WTC11 (cell line): ENCODE results near the gene ANKRD29. TPM values are rescaled to one million over a fixed set of nuclear protein-coding genes. Genes with fewer than 3 reads are reported as not detected.
A peak's percentile ranks its signal among the peaks of the same experiment; 100 is the strongest.

Experiments
- ATAC-seq: fragments of 200-7000 bp; cut with Tn5 transposase; 2 replicates; pipeline ENCODE4 v1.10.0; 2021; ENCODE audit warnings: mild to moderate bottlenecking, moderate library complexity
- CTCF ChIA-PET: fragments of 300-600 bp; sonication (Branson Sonifier 250); formaldehyde crosslinking; loops from one replicate; lab custom pipeline; 2021; ENCODE audit warnings: antibody characterized with exemption; lab: Charles Lee
- POLR2A ChIA-PET: fragments of 350-600 bp; sonication (Branson Sonifier 250); formaldehyde crosslinking; loops from one replicate; lab custom pipeline; 2021; ENCODE audit warnings: antibody characterized with exemption; lab: Charles Lee
- DNase-seq: peaks from one replicate; pipeline ENCODE4 v3.0.0; 2021; ENCODE audit warnings: low spot score
- H3K27ac Mint-ChIP-seq: 2 replicates; pipeline ENCODE4 v1.8.0; 2021; ENCODE audit warnings: mixed read lengths
- H3K27me3 Mint-ChIP-seq: 2 replicates; pipeline ENCODE4 v1.8.0; 2021; ENCODE audit warnings: low read depth, mild to moderate bottlenecking, moderate library complexity, mixed read lengths
- H3K36me3 Mint-ChIP-seq: 2 replicates; pipeline ENCODE4 v1.8.0; 2021; ENCODE audit warnings: mixed read lengths
- H3K4me1 Mint-ChIP-seq: 2 replicates; pipeline ENCODE4 v1.8.0; 2022; ENCODE audit warnings: mixed read lengths
- H3K4me3 Mint-ChIP-seq: 2 replicates; pipeline ENCODE4 v1.8.0; 2021; ENCODE audit warnings: mild to moderate bottlenecking, moderate library complexity, mixed read lengths
- H3K9me3 Mint-ChIP-seq: 2 replicates; pipeline ENCODE4 v1.8.0; 2021; ENCODE audit warnings: mixed read lengths
- CBFB ChIP-seq: sonication (generic); formaldehyde crosslinking; IDR thresholded peaks from 2 replicates; pipeline ENCODE4 v1.8.1; 2022; ENCODE audit warnings: mild to moderate bottlenecking, low read depth, missing genetic modification reagents
- FOXP1 ChIP-seq: sonication (generic); formaldehyde crosslinking; IDR thresholded peaks from 2 replicates; pipeline ENCODE4 v1.8.0; 2022; ENCODE audit warnings: missing genetic modification reagents, mild to moderate bottlenecking, moderate library complexity, borderline replicate concordance
- GABPB1 ChIP-seq: sonication (generic); formaldehyde crosslinking; IDR thresholded peaks from 2 replicates; pipeline ENCODE4 v1.8.1; 2023; ENCODE audit warnings: mild to moderate bottlenecking, missing genetic modification reagents
- IRF2 ChIP-seq: sonication (generic); formaldehyde crosslinking; IDR thresholded peaks from 2 replicates; pipeline ENCODE4 v1.8.0; 2022; ENCODE audit warnings: low read depth, missing genetic modification reagents, borderline replicate concordance
- JUN ChIP-seq: sonication (generic); formaldehyde crosslinking; IDR thresholded peaks from 2 replicates; pipeline ENCODE4 v1.8.0; 2023; ENCODE audit warnings: mild to moderate bottlenecking, missing genetic modification reagents
- MXD4 ChIP-seq: fragments of 250-450 bp; sonication (Bioruptor Pico); IDR thresholded peaks from 2 replicates; pipeline ENCODE4 v1.8.0; 2021; ENCODE audit warnings: mild to moderate bottlenecking, moderate library complexity, borderline replicate concordance
- NFATC4 ChIP-seq: fragments of 250-450 bp; sonication (Bioruptor Pico); IDR thresholded peaks from 2 replicates; pipeline ENCODE4 v1.9.0; 2021; ENCODE audit warnings: mild to moderate bottlenecking
- NR1H2 ChIP-seq: sonication (generic); formaldehyde crosslinking; IDR thresholded peaks from 2 replicates; pipeline ENCODE4 v1.9.0; 2021; ENCODE audit warnings: mild to moderate bottlenecking, moderate library complexity, missing genetic modification reagents
- NR2C2 ChIP-seq: sonication (generic); formaldehyde crosslinking; IDR thresholded peaks from 2 replicates; pipeline ENCODE4 v1.8.0; 2022; ENCODE audit warnings: mild to moderate bottlenecking, missing genetic modification reagents
- SMAD4 ChIP-seq: sonication (generic); formaldehyde crosslinking; IDR thresholded peaks from 2 replicates; pipeline ENCODE4 v1.8.0; 2022; ENCODE audit warnings: mild to moderate bottlenecking, missing genetic modification reagents
- TEAD4 ChIP-seq: sonication (generic); formaldehyde crosslinking; IDR thresholded peaks from 2 replicates; pipeline ENCODE4 v1.8.0; 2022; ENCODE audit warnings: mild to moderate bottlenecking, missing genetic modification reagents
- ZNF121 ChIP-seq: sonication (generic); formaldehyde crosslinking; IDR thresholded peaks from 2 replicates; pipeline ENCODE4 v1.8.0; 2023; ENCODE audit warnings: missing genetic modification reagents
- ZNF416 ChIP-seq: fragments of 250-450 bp; sonication (Bioruptor Pico); IDR thresholded peaks from 2 replicates; pipeline ENCODE4 v1.9.0; 2021; ENCODE audit warnings: mild to moderate bottlenecking, inconsistent platforms
- ZNF423 ChIP-seq: fragments of 250-450 bp; sonication (Bioruptor Pico); IDR thresholded peaks from 2 replicates; pipeline ENCODE4 v2.1.2; 2022; ENCODE audit warnings: mild to moderate bottlenecking, moderate library complexity
- total RNA-seq: library from RNA; stranded (reverse); gene quantifications from 3 replicates; pipeline ENCODE4 v1.2.3, GENCODE V29; 2021
- TF ChIP-seq, protein P1 (sequence below): fragments of 250-450 bp; sonication (Bioruptor Pico); conservative IDR thresholded peaks from 2 replicates; pipeline ENCODE4 v1.9.0; 2021; ENCODE audit warnings: mild to moderate bottlenecking
- TF ChIP-seq, protein P2 (sequence below): fragments of 250-450 bp; sonication (Bioruptor Pico); IDR thresholded peaks from 2 replicates; pipeline ENCODE4 v1.9.0; 2021; ENCODE audit warnings: moderate library complexity, mild to moderate bottlenecking, inconsistent platforms, borderline replicate concordance
- TF ChIP-seq, protein P3 (sequence below): sonication (generic); formaldehyde crosslinking; IDR thresholded peaks from 2 replicates; pipeline ENCODE4 v1.8.0; 2023; ENCODE audit warnings: mild to moderate bottlenecking, missing genetic modification reagents
- TF ChIP-seq, protein P4 (sequence below): fragments of 250-450 bp; sonication (Bioruptor Pico); IDR thresholded peaks from 2 replicates; pipeline ENCODE4 v1.9.0; 2021; ENCODE audit warnings: mild to moderate bottlenecking
- TF ChIP-seq, protein P5 (sequence below): sonication (generic); formaldehyde crosslinking; IDR thresholded peaks from 2 replicates; pipeline ENCODE4 v1.8.1; 2022; ENCODE audit warnings: mild to moderate bottlenecking, missing genetic modification reagents, moderate library complexity, borderline replicate concordance

Gene ANKRD29
- total RNA-seq, 1 experiment from 2014 or later: 4.9 TPM

DNA sequence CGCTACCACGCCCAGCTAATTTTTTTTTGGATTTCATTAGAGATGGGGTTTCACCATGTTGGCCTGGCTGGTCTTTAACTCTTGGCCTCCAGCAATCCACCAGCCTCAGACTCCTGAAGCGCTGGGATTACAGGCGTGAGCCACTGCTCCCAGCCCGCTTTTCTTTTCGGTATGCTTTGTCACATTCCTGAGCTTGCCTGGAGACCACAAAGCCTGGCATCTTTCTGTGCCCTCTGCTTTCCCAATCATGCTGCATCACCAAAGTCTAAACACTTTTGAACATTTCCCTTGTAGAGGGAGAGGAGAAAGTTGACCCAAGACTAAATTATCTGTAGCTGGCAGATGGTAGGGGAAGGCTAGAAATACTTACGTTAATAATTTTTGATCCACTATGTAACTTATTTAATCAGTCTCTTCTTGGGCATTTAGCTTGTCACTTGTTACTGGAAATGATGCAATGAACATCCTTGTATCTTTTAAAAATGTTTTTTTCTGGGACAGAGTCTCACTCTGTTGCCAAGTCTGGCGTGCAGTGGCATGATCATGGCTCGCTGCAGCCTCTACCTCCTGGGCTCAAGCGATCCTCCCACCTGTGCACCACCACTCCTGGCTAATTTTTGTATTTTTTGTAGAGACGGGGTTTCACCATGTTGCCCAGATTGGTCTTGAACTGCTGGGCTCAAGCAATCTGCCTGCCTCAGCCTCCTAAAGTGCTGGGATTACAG, 73.7 kb downstream of the ANKRD29 start:
- CTCF ChIA-PET: interaction anchor here (0.6 to 1.2 kb wide), 3 partner anchors 8 to 330 kb away, joined by 3 to 5 read pairs (median 3); no protein-coding TSS in a partner anchor

DNA sequence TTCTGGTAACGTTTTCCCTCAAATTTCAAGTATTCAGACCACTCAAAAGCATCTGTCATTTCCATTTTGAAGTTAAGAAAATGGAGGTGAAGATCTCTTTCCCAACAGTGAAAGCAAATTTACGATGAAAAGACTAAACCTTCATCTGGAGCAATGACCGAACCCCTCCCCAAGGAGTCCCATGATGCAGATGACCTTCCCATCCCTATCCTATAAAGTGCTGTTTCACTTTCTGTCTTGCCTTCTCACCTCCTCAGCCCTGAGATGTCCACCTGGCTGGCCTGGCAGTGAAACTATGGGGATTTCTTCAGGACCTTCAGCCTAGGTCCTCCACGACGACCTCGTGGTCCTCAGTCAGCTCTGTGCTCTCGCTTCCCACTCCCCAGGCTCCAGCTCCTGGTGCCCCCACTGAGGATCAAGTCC, 75.5 kb downstream of the ANKRD29 start:
- TF ChIP-seq, protein P1, sequence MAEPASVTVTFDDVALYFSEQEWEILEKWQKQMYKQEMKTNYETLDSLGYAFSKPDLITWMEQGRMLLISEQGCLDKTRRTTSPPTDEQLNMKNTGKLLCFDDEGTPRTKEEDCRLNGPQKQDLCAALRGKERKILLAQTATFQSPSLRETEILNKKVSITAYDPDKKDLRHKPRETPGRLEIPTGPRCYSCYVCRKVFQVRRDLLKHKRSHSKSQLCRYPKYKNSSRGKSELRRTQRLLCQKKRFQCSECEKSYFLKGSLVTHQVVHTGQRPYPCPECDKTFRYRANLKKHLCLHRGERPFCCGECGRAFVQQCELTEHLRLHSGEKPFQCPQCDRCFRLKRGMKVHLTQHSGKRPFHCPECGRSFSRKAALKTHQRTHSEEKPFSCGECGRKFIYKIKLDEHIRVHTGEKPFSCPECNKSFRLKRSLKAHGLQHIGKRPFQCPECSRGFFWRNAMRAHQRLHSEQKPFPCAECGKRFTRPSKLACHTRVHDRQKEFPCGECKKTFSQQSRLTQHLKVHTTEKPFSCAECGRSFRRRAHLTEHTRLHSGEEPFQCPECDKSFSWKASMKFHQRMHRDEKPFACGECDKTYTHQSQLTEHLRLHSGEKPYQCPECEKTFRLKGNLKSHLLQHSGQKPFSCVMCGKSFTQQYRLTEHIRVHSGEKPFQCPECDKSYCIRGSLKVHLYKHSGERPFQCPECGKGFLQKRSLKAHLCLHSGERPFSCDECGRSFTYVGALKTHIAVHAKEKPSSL (CRISPR knock-in tag): no peak
- no peak for TF ChIP-seq IRF2
- TF ChIP-seq GABPB1 (CRISPR knock-in tag): no peak
- no peak for TF ChIP-seq ZNF423
- no peak for TF ChIP-seq MXD4
- no peak for TF ChIP-seq ZNF121 (CRISPR knock-in tag)
- TF ChIP-seq, protein P2, sequence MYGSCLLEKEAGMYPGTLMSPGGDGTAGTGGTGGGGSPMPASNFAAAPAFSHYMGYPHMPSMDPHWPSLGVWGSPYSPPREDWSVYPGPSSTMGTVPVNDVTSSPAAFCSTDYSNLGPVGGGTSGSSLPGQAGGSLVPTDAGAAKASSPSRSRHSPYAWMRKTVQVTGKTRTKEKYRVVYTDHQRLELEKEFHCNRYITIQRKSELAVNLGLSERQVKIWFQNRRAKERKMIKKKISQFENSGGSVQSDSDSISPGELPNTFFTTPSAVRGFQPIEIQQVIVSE (CRISPR knock-in tag): no peak
- TF ChIP-seq TEAD4 (CRISPR knock-in tag): no peak
- TF ChIP-seq NR1H2 (CRISPR knock-in tag): no peak
- no peak for TF ChIP-seq JUN (CRISPR knock-in tag)
- no peak for DNase-seq
- H3K4me1 Mint-ChIP-seq: peaks cover 17% of the 10 kb centered on the region
- H3K9me3 Mint-ChIP-seq: no peaks in the 10 kb centered on the region
- no peak for ATAC-seq
- H3K36me3 Mint-ChIP-seq: no peaks in the 10 kb centered on the region
- peak overlapping the region; percentile 93 for H3K4me3 Mint-ChIP-seq
- H3K27ac Mint-ChIP-seq: no peak overlapping the region; the same call in 1 of the 2 replicates
- ChIA-PET POLR2A (no interaction called here), CTCF (interaction anchor here (1.1 to 1.8 kb wide), 3 partner anchors 27 to 72 kb away, joined by 3 to 5 read pairs (median 4); no protein-coding TSS in a partner anchor)
- H3K27me3 Mint-ChIP-seq: no peaks in the 10 kb centered on the region

More for the DNA sequence above, 73.7 kb downstream of the ANKRD29 start:
- Mint-ChIP-seq H3K27ac (no peak overlapping the region), H3K4me1 (peaks cover 13% of the 10 kb centered on the region), H3K27me3 (no peaks in the 10 kb centered on the region), H3K9me3 (no peaks in the 10 kb centered on the region), H3K4me3 (no peak overlapping the region), H3K36me3 (no peaks in the 10 kb centered on the region)
- TF ChIP-seq, protein P3, sequence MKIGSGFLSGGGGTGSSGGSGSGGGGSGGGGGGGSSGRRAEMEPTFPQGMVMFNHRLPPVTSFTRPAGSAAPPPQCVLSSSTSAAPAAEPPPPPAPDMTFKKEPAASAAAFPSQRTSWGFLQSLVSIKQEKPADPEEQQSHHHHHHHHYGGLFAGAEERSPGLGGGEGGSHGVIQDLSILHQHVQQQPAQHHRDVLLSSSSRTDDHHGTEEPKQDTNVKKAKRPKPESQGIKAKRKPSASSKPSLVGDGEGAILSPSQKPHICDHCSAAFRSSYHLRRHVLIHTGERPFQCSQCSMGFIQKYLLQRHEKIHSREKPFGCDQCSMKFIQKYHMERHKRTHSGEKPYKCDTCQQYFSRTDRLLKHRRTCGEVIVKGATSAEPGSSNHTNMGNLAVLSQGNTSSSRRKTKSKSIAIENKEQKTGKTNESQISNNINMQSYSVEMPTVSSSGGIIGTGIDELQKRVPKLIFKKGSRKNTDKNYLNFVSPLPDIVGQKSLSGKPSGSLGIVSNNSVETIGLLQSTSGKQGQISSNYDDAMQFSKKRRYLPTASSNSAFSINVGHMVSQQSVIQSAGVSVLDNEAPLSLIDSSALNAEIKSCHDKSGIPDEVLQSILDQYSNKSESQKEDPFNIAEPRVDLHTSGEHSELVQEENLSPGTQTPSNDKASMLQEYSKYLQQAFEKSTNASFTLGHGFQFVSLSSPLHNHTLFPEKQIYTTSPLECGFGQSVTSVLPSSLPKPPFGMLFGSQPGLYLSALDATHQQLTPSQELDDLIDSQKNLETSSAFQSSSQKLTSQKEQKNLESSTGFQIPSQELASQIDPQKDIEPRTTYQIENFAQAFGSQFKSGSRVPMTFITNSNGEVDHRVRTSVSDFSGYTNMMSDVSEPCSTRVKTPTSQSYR (CRISPR knock-in tag): no peak
- TF ChIP-seq SMAD4 (CRISPR knock-in tag) (no peak), NR2C2 (CRISPR knock-in tag) (no peak), NFATC4 (CRISPR knock-in tag) (no peak), FOXP1 (no peak), ZNF416 (CRISPR knock-in tag) (no peak), ZNF423 (no peak), MXD4 (no peak), CBFB (CRISPR knock-in tag) (no peak)
- TF ChIP-seq, protein P4, sequence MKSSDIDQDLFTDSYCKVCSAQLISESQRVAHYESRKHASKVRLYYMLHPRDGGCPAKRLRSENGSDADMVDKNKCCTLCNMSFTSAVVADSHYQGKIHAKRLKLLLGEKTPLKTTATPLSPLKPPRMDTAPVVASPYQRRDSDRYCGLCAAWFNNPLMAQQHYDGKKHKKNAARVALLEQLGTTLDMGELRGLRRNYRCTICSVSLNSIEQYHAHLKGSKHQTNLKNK (CRISPR knock-in tag): no peak
- TF ChIP-seq, protein P5, sequence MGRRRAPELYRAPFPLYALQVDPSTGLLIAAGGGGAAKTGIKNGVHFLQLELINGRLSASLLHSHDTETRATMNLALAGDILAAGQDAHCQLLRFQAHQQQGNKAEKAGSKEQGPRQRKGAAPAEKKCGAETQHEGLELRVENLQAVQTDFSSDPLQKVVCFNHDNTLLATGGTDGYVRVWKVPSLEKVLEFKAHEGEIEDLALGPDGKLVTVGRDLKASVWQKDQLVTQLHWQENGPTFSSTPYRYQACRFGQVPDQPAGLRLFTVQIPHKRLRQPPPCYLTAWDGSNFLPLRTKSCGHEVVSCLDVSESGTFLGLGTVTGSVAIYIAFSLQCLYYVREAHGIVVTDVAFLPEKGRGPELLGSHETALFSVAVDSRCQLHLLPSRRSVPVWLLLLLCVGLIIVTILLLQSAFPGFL (CRISPR knock-in tag): no peak
- POLR2A ChIA-PET: no interaction called here
- ATAC-seq (no peak), DNase-seq (no peak)
